GM19025 (cell line): ENCODE measurements around the gene CRIM1.

Source experiments
- ATAC-seq: cut with Tn5 transposase; IDR thresholded peaks from one replicate; pipeline ENCODE4 v1.9.1; 2021; ENCODE audit warnings: mild to moderate bottlenecking, low read depth, moderate library complexity; ENCODE audit not compliant: unreplicated experiment

Gene CRIM1

DNA sequence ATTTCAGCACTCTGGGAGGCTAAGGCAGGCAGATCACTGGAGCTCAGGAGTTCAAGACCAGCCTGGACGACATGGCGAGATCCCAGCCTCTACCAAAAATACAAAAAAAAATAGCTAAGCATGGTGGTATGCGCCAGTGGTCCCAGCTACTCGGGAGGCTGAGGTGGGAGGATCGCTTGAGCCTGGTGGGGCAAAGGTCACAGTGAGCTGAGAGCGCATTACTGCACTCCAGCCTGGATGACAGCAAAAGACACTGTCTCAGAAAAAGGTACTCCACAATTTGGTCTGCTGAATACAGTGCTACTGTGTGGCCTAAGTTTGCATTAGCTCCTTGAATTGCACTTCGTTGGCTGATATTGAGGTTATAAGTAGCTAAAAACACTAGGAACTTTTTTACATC lies 144.5 kb downstream of the CRIM1 start:
- ATAC-seq: no peak

- ATAC-seq: no peak
Observed at GRCh38 chr2:36502081-36502480, 146.5 kb downstream of the CRIM1 start.

DNA sequence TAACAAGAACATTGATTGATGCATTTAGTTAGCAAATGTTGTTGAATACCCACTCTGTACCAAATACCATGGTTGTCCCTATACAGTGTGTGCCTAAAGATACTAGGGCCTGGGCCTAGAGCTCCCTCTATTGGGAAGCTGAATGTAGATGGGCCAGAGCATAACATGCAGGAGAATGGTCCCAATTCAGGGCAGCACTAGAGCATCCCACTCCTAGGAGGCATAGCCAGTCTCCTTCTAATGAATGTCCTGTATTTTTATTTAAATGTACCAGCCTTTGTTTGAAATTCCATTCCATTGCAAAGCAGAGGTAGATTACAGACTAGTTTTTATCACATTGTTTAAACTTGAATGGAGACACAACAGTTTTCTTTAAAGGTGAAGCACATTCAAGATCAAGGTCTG lies 151.8 kb downstream of the CRIM1 start:
- peak; percentile 89 for ATAC-seq

- no peak for ATAC-seq
Observed at GRCh38 chr2:36509075-36509474, 153.5 kb downstream of the CRIM1 start.

DNA sequence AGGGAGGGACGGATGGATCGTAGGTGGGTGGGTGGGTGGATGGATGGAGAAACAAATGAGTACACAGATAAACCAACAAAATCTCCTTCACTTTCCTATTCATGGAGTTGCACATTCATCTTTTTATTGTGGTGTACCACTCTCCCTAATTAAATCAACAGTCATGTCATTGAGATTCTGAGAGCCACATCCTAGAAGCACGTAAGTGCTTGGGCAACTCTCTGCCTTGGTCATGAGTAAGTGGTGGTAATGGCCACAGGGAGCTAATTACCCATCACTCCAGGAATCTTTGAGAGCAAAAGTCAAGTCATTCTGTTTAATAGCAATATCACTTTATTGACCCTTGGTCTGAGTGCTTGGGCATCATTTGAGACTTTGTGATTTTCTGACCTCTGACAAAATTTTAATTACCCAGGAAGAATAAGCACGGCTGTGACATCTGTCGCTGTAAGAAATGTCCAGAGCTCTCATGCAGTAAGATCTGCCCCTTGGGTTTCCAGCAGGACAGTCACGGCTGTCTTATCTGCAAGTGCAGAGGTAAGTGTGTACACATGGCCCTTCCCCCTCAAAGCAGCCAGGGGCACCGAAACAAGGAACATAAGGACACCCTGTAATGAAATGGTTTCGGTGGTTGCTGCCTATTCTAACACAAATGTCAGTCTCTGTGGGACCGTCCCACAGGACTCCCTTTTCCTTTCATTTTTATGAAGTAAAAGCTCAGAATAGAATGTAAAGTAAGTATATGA lies 156.5 kb downstream of the CRIM1 start:
- no peak for ATAC-seq

GRCh38 chr2:36512705-36513104 lies 157.1 kb downstream of the CRIM1 start:
- ATAC-seq: no peak

- peak; percentile 41 for ATAC-seq
Observed at GRCh38 chr2:36513661-36514060, 158.1 kb downstream of the CRIM1 start.

GRCh38 chr2:36515538-36515937 lies 160.0 kb downstream of the CRIM1 start:
- no peak for ATAC-seq

DNA sequence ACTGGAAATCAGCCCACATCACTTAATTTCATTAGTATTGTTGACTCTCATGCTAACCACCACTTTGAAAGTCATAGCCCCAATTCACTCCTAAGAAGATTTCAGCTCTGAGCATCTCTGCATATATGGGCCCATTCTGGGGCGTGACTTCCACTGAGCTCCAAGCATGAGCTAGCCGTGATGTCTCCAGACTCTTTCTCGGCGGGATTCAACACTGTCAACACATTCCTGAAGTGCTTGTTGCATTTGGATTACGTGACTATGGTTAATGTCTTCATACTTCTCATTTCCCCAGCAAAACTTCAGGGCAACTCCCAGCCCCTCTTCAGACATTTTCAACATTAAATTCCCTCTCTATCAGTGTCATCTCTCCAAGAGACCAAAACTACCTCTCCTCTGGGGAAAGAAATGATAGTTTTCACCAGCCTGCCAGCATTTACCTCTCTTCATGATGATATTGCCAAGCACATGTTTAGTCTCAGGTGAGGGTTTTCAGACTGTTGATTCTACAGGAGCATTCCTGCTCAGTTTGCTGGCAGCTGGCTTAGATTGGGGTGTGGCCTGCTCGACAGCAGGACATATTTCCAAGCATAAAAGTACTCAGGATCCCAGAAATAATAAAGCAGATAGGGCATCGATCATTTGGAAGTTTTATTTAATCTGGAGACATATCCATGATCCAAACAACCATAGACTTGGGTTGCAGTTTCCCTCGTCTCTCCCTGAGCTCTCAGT lies 160.7 kb downstream of the CRIM1 start:
- no peak for ATAC-seq

DNA sequence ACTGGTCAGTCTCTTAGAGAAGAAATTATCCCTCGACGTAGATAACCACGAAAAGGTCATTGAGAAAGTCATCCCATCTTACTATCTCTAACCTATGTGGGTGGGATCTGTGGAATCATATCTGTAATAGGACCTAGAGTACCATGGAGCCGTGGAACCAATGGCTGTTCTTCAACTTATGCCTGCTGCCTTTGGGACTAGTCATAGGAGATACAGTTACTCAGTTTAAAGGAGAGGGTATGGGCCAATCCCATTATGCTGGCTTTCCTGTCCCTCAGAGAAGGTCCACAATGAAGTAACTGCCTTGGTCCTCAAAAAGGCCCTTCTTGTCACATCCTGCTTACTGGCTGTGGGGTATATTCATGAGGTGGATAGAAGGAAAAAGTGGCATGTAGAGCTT lies 164.9 kb downstream of the CRIM1 start:
- ATAC-seq: no peak

GRCh38 chr2:36523153-36523552 lies 167.6 kb downstream of the CRIM1 start:
- no peak for ATAC-seq

GRCh38 chr2:36525245-36525644 lies 169.7 kb downstream of the CRIM1 start:
- ATAC-seq: no peak

GRCh38 chr2:36526226-36526625 lies 170.6 kb downstream of the CRIM1 start:
- no peak for ATAC-seq

- ATAC-seq: peak; percentile 73
Observed at GRCh38 chr2:36528274-36528673, 172.7 kb downstream of the CRIM1 start.

DNA sequence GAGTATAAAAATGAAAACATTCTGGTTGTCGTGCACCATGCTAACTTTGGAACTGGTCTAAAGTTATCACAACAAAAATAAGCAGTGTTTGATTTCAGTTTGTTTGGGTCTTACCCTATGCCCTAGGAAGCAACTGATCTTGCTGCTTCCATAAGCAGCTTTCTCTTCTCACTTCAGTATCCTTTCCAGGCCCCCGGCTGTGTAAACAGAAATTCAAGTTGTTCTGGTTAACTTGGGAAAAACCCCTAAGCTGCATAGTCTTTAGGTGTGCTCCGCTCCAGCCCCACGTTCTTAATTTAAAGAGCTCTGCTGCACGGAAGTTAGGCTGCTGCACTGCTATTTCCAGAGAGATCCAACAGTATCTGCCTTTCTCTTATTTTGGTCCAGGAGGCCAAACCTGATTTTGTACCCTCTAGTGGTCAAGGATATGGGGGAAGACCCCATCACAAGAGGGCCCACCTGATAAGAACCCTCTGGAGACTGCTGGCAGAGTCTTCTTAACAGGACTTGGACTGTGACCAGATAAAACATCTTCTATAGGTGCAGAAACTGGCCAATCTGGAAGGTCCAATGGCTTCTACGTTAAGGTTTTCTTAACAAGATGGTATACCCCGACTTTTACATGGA lies 173.3 kb downstream of the CRIM1 start:
- ATAC-seq: no peak

DNA sequence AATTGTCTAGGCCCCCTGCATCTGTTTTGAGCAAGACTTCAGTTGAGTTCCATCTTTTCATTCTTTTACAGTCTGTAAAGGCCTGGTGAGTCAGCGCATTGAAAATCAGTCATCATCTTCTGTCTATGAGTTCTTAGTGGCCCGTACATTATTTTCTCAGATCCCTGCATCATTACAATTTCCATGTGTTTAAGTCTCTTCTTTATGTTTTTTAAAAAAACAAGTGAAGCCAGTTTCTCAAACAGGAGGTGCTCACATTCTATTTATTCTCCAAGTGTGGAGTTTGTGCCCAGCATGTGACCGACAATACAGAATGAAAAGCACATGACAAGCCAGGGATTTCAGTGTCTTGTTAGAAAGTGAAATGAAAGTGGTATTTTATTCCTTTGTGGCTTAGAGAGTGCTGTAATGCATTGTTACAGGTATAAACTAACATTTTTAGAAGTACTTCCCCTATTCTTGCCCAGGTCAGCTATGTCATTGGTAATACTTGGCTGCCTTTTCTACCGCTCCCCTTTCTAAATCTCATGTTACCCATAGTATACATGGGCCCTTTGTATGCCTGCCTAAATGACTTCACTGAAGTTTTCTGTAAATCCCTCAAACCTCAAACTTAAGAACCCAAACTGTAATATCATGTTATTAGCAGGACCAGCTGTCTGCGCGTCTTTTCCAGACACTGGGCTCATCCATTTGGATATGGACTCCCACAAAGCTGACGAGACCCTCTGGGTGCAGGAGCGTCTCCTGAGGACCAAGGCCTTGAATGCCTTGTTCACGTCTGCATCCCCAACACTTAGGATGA lies 174.8 kb downstream of the CRIM1 start:
- peak; percentile 37 for ATAC-seq

- no peak for ATAC-seq
Observed at GRCh38 chr2:36530983-36531354, 175.4 kb downstream of the CRIM1 start.

- ATAC-seq: no peak
Observed at GRCh38 chr2:36534275-36534799, 178.8 kb downstream of the CRIM1 start.

DNA sequence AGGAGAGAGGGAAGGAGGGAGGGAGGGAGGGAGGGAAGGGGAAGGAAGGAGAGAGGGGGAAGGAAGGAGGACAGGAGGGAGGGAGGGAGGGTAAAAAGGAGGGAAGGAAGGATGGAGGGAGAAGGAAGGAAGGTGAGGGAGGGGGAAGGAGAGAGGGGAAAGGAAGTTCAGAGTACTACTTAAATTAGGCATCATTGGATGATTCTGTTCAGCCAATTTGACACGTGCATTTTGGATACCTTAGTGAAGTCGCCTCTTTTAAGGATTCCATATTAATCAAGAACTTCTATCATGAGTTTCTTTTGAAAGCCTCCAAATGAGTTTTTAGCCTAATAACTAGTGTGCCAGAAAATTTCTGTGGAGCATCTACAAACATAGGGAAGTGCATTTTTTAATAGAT lies 179.5 kb downstream of the CRIM1 start:
- no peak for ATAC-seq

GRCh38 chr2:36536776-36537175 lies 181.2 kb downstream of the CRIM1 start:
- no peak for ATAC-seq

- no peak for ATAC-seq
Observed at GRCh38 chr2:36538335-36538734, 182.8 kb downstream of the CRIM1 start.
